IMR-90 (cell line): ENCODE measurements around the gene FAM120A. TPM values are rescaled to one million over a fixed set of nuclear protein-coding genes. Genes with fewer than 3 reads are reported as not detected.

Experiments
- ATAC-seq: fragments of 200-7000 bp; cut with Tn5 transposase; 2 replicates; pipeline ENCODE4 v1.9.1; 2020; ENCODE audit warnings: low read depth, mild to moderate bottlenecking, moderate library complexity
- BruUV-seq: library from RNA; stranded (reverse); fragments of 400-500 nt; replicated peaks from 2 replicates; lab custom pipeline; 2021; lab: Mats Ljungman, UMichigan
- CTCF ChIA-PET: fragments of 300-600 bp; formaldehyde crosslinking; extraction: SDS; loops from one replicate; lab custom pipeline; 2021; ENCODE audit warnings: antibody characterized with exemption; lab: Yijun Ruan, JAX
- POLR2A ChIA-PET: fragments of 300-600 bp; sonication (Branson Sonifier 250); formaldehyde crosslinking; loops from one replicate; lab custom pipeline; 2022; ENCODE audit warnings: antibody characterized with exemption; ENCODE audit not compliant: unreplicated experiment; lab: Charles Lee
- DNase-seq: peaks from one replicate; pipeline ENCODE4 v3.0.0; 2013
- H2AFZ ChIP-seq: replicated peaks from 2 replicates; pipeline ENCODE3; 2013; ENCODE audit warnings: low read length, mild to moderate bottlenecking; ENCODE audit not compliant: poor library complexity
- H2AK5ac ChIP-seq: 2 replicates; pipeline ENCODE4 v1.6.1; 2013; ENCODE audit warnings: low read depth, low read length, inconsistent platforms
- H2AK9ac ChIP-seq: replicated peaks from 2 replicates; pipeline ENCODE3; 2013; ENCODE audit warnings: mild to moderate bottlenecking, low read depth, low read length, moderate library complexity; ENCODE audit not compliant: poor library complexity
- H2BK120ac ChIP-seq: 2 replicates; pipeline ENCODE4 v1.6.1; 2013; ENCODE audit warnings: low read depth, low read length, inconsistent platforms
- H2BK15ac ChIP-seq: 3 replicates; pipeline ENCODE4 v1.6.1; 2013; ENCODE audit warnings: low read depth, low read length, inconsistent platforms
- H2BK20ac ChIP-seq: 2 replicates; pipeline ENCODE4 v1.6.1; 2013; ENCODE audit warnings: low read depth, mild to moderate bottlenecking, inconsistent platforms, low read length, moderate library complexity
- H2BK5ac ChIP-seq: 2 replicates; pipeline ENCODE4 v1.6.1; 2013; ENCODE audit warnings: mild to moderate bottlenecking, low read depth, low read length, inconsistent platforms; ENCODE audit not compliant: poor library complexity, severe bottlenecking
- H3K14ac ChIP-seq: replicated peaks from 2 replicates; pipeline ENCODE4 v1.6.1; 2013; ENCODE audit warnings: low read depth, low read length, inconsistent platforms
- H3K18ac ChIP-seq: 2 replicates; pipeline ENCODE4 v1.6.1; 2013; ENCODE audit warnings: low read depth, low read length, control low read depth
- H3K23ac ChIP-seq: 2 replicates; pipeline ENCODE4 v1.6.1; 2013; ENCODE audit warnings: low read depth, low read length, inconsistent platforms
- H3K27ac ChIP-seq: 2 replicates; pipeline ENCODE4 v1.5.1; 2013; ENCODE audit warnings: mild to moderate bottlenecking, control low read depth, low read length; ENCODE audit not compliant: insufficient read depth
- H3K27me3 ChIP-seq: 2 replicates; pipeline ENCODE4 v1.6.1; 2013; ENCODE audit warnings: low read length; ENCODE audit not compliant: control insufficient read depth, insufficient read depth
- H3K36me3 ChIP-seq: 2 replicates; pipeline ENCODE4 v1.6.1; 2013; ENCODE audit warnings: low read length, mixed read lengths; ENCODE audit not compliant: control insufficient read depth, insufficient read depth
- H3K4ac ChIP-seq: 2 replicates; pipeline ENCODE4 v1.6.1; 2013; ENCODE audit warnings: low read depth, low read length, inconsistent platforms
- H3K4me1 ChIP-seq: 2 replicates; pipeline ENCODE4 v1.6.1; 2013; ENCODE audit warnings: low read length, mixed read lengths; ENCODE audit not compliant: control insufficient read depth, insufficient read depth
- H3K4me2 ChIP-seq: 2 replicates; pipeline ENCODE4 v1.6.1; 2013; ENCODE audit warnings: low read depth, mild to moderate bottlenecking, control low read depth, low read length, moderate library complexity
- H3K4me3 ChIP-seq: 2 replicates; pipeline ENCODE4 v1.5.1; 2013; ENCODE audit warnings: low read depth, mild to moderate bottlenecking, control low read depth, low read length, moderate library complexity; ENCODE audit not compliant: insufficient read depth
- H3K56ac ChIP-seq: 2 replicates; pipeline ENCODE4 v1.6.1; 2013; ENCODE audit warnings: low read length, inconsistent platforms; ENCODE audit not compliant: insufficient read depth; ENCODE audit errors: extremely low read depth
- H3K79me1 ChIP-seq, 2 experiments: 2 replicates each; pipeline ENCODE4 v1.6.1; 2013; ENCODE audit warnings: low read length in 2 of 2, inconsistent platforms in 1 of 2, low read depth in 1 of 2
- H3K9ac ChIP-seq: 2 replicates; pipeline ENCODE4 v1.6.1; 2013; ENCODE audit warnings: low read depth, low read length, control low read depth
- H3K9me1 ChIP-seq: 2 replicates; pipeline ENCODE4 v1.6.1; 2013; ENCODE audit warnings: low read length, inconsistent platforms; ENCODE audit not compliant: insufficient read depth
- H3K9me3 ChIP-seq: 2 replicates; pipeline ENCODE4 v1.6.1; 2013; ENCODE audit warnings: low read length; ENCODE audit not compliant: control insufficient read depth, insufficient read depth
- H4K20me1 ChIP-seq: 2 replicates; pipeline ENCODE4 v1.6.1; 2013; ENCODE audit warnings: low read length, inconsistent platforms; ENCODE audit not compliant: insufficient read depth
- H4K5ac ChIP-seq: 2 replicates; pipeline ENCODE4 v1.6.1; 2013; ENCODE audit warnings: mild to moderate bottlenecking, low read depth, low read length, control low read depth
- H4K8ac ChIP-seq, 2 experiments: 2 replicates each; pipeline ENCODE4 v1.6.1; 2013; ENCODE audit warnings: low read depth in 2 of 2, low read length in 2 of 2, control low read depth in 1 of 2, inconsistent platforms in 1 of 2
- H4K91ac ChIP-seq: 2 replicates; pipeline ENCODE4 v1.6.1; 2013; ENCODE audit warnings: low read depth, low read length, inconsistent platforms; ENCODE audit not compliant: insufficient read depth
- BHLHE40 ChIP-seq: fragments of 150-350 bp; IDR thresholded peaks from 2 replicates; pipeline ENCODE4 v1.6.1; 2016; ENCODE audit warnings: mild to moderate bottlenecking, low read depth, low read length
- CEBPB ChIP-seq: IDR thresholded peaks from 2 replicates; pipeline ENCODE4 v1.6.1; 2012; ENCODE audit warnings: low read depth, low read length, improper control_type of control experiment
- CHD1 ChIP-seq: IDR thresholded peaks from 2 replicates; pipeline ENCODE4 v1.6.1; 2012; ENCODE audit warnings: low read depth, low read length, improper control_type of control experiment
- CTCF ChIP-seq: conservative IDR thresholded peaks from 2 replicates; pipeline ENCODE4 v1.5.1; 2012; ENCODE audit warnings: mild to moderate bottlenecking, low read depth, low read length, improper control_type of control experiment
- ELK1 ChIP-seq: fragments of 150-350 bp; IDR thresholded peaks from 2 replicates; pipeline ENCODE4 v1.6.1; 2016; ENCODE audit warnings: low read depth, mild to moderate bottlenecking, low read length, moderate library complexity, borderline replicate concordance
- FOS ChIP-seq: fragments of 150-350 bp; IDR thresholded peaks from 2 replicates; pipeline ENCODE4 v1.6.1; 2016; ENCODE audit warnings: low read depth, low read length
- MAFK ChIP-seq: IDR thresholded peaks from 2 replicates; pipeline ENCODE4 v1.6.1; 2012; ENCODE audit warnings: low read depth, low read length, improper control_type of control experiment
- MAZ ChIP-seq: IDR thresholded peaks from 2 replicates; pipeline ENCODE4 v1.6.1; 2012; ENCODE audit warnings: low read depth, mild to moderate bottlenecking, low read length, improper control_type of control experiment, moderate library complexity, borderline replicate concordance
- MXI1 ChIP-seq: IDR thresholded peaks from 2 replicates; pipeline ENCODE4 v1.6.1; 2012; ENCODE audit warnings: low read depth, mild to moderate bottlenecking, low read length, moderate library complexity, borderline replicate concordance
- NFE2L2 ChIP-seq: fragments of 150-350 bp; IDR thresholded peaks from 2 replicates; pipeline ENCODE4 v1.6.1; 2016; ENCODE audit warnings: low read depth, mild to moderate bottlenecking, low read length
- POLR2A ChIP-seq: IDR thresholded peaks from 2 replicates; pipeline ENCODE4 v1.6.1; 2012; ENCODE audit warnings: mild to moderate bottlenecking, low read depth, low read length
- RAD21 ChIP-seq: IDR thresholded peaks from 2 replicates; pipeline ENCODE4 v1.6.1; 2012; ENCODE audit warnings: low read length, improper control_type of control experiment
- RCOR1 ChIP-seq: IDR thresholded peaks from 2 replicates; pipeline ENCODE4 v1.6.1; 2012; ENCODE audit warnings: mild to moderate bottlenecking, low read length, improper control_type of control experiment; ENCODE audit not compliant: insufficient replicate concordance
- RFX5 ChIP-seq: IDR thresholded peaks from 2 replicates; pipeline ENCODE4 v1.8.0; 2012; ENCODE audit warnings: low read depth, mild to moderate bottlenecking, low read length, moderate library complexity
- SMC3 ChIP-seq: fragments of 150-350 bp; IDR thresholded peaks from 2 replicates; pipeline ENCODE4 v1.6.1; 2016; ENCODE audit warnings: low read depth, mild to moderate bottlenecking, antibody characterized with exemption, low read length, moderate library complexity
- USF2 ChIP-seq: fragments of 150-350 bp; IDR thresholded peaks from 2 replicates; pipeline ENCODE4 v1.6.1; 2017; ENCODE audit warnings: mild to moderate bottlenecking, antibody characterized with exemption, low read length, low read depth
- WGBS, 2 experiments: methylation state at CpG; one replicate each; pipeline versions ENCODE4 v1.1.5 to v1.1.7; 2013; ENCODE audit warnings: missing lambda C conversion rate in 2 of 2; ENCODE audit not compliant: insufficient read length in 1 of 2; ENCODE audit errors: extremely low coverage in 2 of 2; 5-methylcytosine and 5-hydroxymethylcytosine counted together
- dilution Hi-C: fragments of 300-500 bp; cut with HindIII; formaldehyde crosslinking; loops from one replicate; pipeline ENCODE4 v1.14.3; 2018; ENCODE audit warnings: low sequenced_read_pairs; ENCODE audit not compliant: unreplicated experiment
- in situ Hi-C: fragments of 300-500 bp; cut with MboI; formaldehyde crosslinking; loops from 3 replicates; pipeline ENCODE4 v1.14.3; 2019; ENCODE audit warnings: low sequenced_read_pairs, inconsistent platforms, mixed read lengths
- intact Hi-C: fragments of 100-400 bp; cut with micrococcal nuclease; formaldehyde crosslinking; loops from 2 replicates; pipeline ENCODE4 v1.10.0; 2022
- polyA plus RNA-seq, 3 experiments: library from polyadenylated mRNA; depleted of rRNA; stranded (reverse); fragments of >200 nt; gene quantifications; 2 replicates each; pipeline ENCODE4 v1.2.3, GENCODE V29; 2012; ENCODE audit warnings: low replicate concordance in 1 of 3
- total RNA-seq: library from RNA; depleted of rRNA; stranded (reverse); fragments of >200 nt; gene quantifications from 2 replicates; pipeline ENCODE4 v1.2.3, GENCODE V29; 2012

The FAM120A gene
- total and polyA plus RNA-seq, 2 of the 4 experiments (the other 2 are of a cell fraction), result 61.6 to 75.1 TPM

GRCh38 chr9:93509084-93509483, 57.6 kb downstream of the FAM120A start:
- H3K18ac ChIP-seq, result no peak overlapping the region
- H3K79me1 ChIP-seq, result peaks cover 24 to 87% of the 10 kb centered on the region in 2 experiments
- no peak overlapping the region for H2BK15ac ChIP-seq
- TF ChIP-seq MAFK, result no peak
- TF ChIP-seq MXI1, result no peak
- no peak for TF ChIP-seq CTCF
- TF ChIP-seq SMC3, result no peak
- no peak for TF ChIP-seq FOS
- TF ChIP-seq RFX5, result no peak
- no peak for TF ChIP-seq RAD21
- TF ChIP-seq CEBPB, result no peak
- no peak for TF ChIP-seq BHLHE40
- TF ChIP-seq POLR2A, result no peak
- TF ChIP-seq ELK1, result no peak
- no peak for TF ChIP-seq CHD1
- TF ChIP-seq NFE2L2, result no peak
- no peak for TF ChIP-seq MAZ
- no peak for TF ChIP-seq RCOR1
- no peak for TF ChIP-seq USF2
- H4K5ac ChIP-seq, result no peak overlapping the region
- H3K9me3 ChIP-seq, result no peaks in the 10 kb centered on the region
- H3K4me3 ChIP-seq, result no peak overlapping the region
- H3K4me1 ChIP-seq, result peaks cover 24% of the 10 kb centered on the region
- H3K56ac ChIP-seq, result no peak overlapping the region
- no CpG with 5 or more reads among the region's 2 CpGs for WGBS, 2 experiments
- DNase-seq, result no peak
- H3K27ac ChIP-seq, result no peak overlapping the region
- H2BK5ac ChIP-seq, result no peak overlapping the region
- H4K91ac ChIP-seq, result no peak overlapping the region
- no peak overlapping the region for H3K4me2 ChIP-seq
- H3K14ac ChIP-seq, result no peak overlapping the region
- no peak overlapping the region for H2AFZ ChIP-seq
- H3K9me1 ChIP-seq, result peaks cover 19% of the 10 kb centered on the region
- H3K23ac ChIP-seq, result no peak overlapping the region
- dilution Hi-C loops, result no loop called here
- intact Hi-C loops, result no loop called here
- no TSS peak for BruUV-seq
- ATAC-seq, result no peak
- ChIA-PET CTCF (no interaction called here), POLR2A (no interaction called here)
- H2BK120ac ChIP-seq, result no peak overlapping the region
- no peak overlapping the region for H3K4ac ChIP-seq
- H2AK9ac ChIP-seq, result no peak overlapping the region
- no peaks in the 10 kb centered on the region for H3K27me3 ChIP-seq
- H3K36me3 ChIP-seq, result peaks cover 3% of the 10 kb centered on the region; the same call in 1 of the 2 replicates
- peaks cover 68% of the 10 kb centered on the region for H4K20me1 ChIP-seq
- H3K9ac ChIP-seq, result no peak overlapping the region
- in situ Hi-C loops, result no loop called here
- H2AK5ac ChIP-seq, result no peak overlapping the region
- H4K8ac ChIP-seq, result no peak overlapping the region
- H2BK20ac ChIP-seq, result no peak overlapping the region
